Tibial nerve (tissue), 4 donors: Measurements from ENCODE around the gene VKORC1L1.

ENCODE experiments used
- EP300 ChIP-seq, 2 donors: sonication (generic); formaldehyde crosslinking; IDR thresholded peaks; one replicate each; pipeline ENCODE4 v1.6.1; 2017; ENCODE audit warnings: antibody characterized with exemption in 2 of 2, mild to moderate bottlenecking in 1 of 2
- POLR2A ChIP-seq, 2 donors: fragments of 450-650 bp; IDR thresholded peaks; one replicate each; pipeline ENCODE4 v1.6.1; 2017; ENCODE audit warnings: antibody characterized with exemption in 2 of 2, mild to moderate bottlenecking in 2 of 2, moderate library complexity in 2 of 2
- TF ChIP-seq, protein P1 (sequence below), 5 experiments: fragments of 200-600 bp in 3 of 5; fragments of 450-650 bp in 2 of 5; sonication (generic) in 3 of 5; IDR thresholded peaks; one replicate each; pipeline ENCODE4 v1.5.1; 2016 to 2019; ENCODE audit warnings: antibody characterized with exemption in 5 of 5, mild to moderate bottlenecking in 3 of 5, moderate library complexity in 2 of 5

DNA sequence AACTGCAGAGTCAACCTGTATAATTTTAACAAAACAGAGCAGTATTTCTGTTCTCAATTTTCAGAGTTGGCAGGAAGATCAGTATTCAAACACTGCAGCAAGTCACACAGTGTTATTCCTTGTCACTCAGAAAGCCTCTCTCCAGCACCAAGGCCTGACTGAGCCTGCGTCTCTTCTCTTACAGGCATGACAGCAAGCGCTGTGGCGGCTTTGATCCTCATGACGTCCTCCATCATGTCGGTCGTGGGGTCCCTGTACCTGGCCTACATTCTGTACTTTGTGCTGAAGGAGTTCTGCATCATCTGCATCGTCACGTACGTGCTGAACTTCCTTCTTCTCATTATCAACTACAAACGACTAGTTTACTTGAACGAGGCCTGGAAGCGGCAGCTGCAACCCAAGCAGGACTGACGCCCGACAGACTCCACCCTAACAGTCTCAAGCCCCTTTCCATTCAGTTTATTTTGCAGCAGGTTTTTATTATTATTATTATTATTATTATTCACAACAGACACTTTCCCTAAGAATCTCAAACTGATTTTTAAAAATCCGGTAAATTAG lies 81.1 kb downstream of the VKORC1L1 start:
- TF ChIP-seq, protein P1, sequence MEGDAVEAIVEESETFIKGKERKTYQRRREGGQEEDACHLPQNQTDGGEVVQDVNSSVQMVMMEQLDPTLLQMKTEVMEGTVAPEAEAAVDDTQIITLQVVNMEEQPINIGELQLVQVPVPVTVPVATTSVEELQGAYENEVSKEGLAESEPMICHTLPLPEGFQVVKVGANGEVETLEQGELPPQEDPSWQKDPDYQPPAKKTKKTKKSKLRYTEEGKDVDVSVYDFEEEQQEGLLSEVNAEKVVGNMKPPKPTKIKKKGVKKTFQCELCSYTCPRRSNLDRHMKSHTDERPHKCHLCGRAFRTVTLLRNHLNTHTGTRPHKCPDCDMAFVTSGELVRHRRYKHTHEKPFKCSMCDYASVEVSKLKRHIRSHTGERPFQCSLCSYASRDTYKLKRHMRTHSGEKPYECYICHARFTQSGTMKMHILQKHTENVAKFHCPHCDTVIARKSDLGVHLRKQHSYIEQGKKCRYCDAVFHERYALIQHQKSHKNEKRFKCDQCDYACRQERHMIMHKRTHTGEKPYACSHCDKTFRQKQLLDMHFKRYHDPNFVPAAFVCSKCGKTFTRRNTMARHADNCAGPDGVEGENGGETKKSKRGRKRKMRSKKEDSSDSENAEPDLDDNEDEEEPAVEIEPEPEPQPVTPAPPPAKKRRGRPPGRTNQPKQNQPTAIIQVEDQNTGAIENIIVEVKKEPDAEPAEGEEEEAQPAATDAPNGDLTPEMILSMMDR (IDR thresholded peaks at IDR 0.05), result no peak
- TF ChIP-seq POLR2A (IDR thresholded peaks at IDR 0.05) (no peak), EP300 (IDR thresholded peaks at IDR 0.05) (no peak)
